GM20000 (cell line): ENCODE measurements around the gene COLQ.

Experiments used
- DNase-seq: peaks from one replicate; pipeline ENCODE4 v3.0.0; 2012; ENCODE audit warnings: low spot score
- TF ChIP-seq, protein P1 (sequence below): IDR thresholded peaks from 2 replicates; pipeline ENCODE4 v1.5.1; 2012; ENCODE audit warnings: mild to moderate bottlenecking, control low read depth; ENCODE audit errors: extremely low read depth, missing control alignments

The COLQ gene

DNA sequence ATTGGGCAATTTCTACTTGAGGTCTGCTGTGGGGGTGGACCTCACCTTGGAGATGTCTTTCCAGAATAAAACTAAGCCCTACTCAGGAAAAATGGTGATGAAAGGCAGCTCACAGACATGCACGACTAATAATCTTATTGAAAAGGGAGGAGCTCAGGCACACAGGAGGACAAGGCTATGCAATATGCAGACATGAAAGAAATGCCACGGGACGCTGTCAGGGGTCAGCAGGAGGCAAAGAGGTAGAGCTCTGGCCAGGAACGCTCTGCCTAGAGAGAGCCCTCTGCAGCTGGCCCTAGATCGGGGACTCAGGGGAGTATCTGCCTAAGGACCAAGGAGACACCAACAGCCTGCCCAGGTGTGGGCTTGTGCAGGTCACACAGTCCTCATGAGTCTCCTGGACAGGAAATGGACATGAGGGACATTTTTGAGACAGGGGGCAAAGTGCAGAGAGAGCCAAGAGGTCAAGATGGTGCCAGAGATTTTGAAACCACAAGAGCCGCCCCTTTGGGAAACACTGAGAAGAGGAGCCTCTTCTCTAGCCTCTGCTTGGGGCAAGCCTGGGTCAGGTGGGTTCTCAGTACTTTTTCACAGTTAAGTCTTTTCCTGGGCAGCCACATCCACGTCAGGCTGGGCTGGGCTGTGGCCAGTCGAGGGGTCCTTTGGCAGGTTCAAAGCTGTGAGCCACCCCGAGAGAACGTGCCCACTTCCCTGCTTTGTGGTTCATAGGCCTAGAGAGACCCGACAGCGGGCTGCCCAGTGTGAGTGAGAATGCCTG is 70.9 kb downstream of the COLQ start:
- TF ChIP-seq, protein P1, sequence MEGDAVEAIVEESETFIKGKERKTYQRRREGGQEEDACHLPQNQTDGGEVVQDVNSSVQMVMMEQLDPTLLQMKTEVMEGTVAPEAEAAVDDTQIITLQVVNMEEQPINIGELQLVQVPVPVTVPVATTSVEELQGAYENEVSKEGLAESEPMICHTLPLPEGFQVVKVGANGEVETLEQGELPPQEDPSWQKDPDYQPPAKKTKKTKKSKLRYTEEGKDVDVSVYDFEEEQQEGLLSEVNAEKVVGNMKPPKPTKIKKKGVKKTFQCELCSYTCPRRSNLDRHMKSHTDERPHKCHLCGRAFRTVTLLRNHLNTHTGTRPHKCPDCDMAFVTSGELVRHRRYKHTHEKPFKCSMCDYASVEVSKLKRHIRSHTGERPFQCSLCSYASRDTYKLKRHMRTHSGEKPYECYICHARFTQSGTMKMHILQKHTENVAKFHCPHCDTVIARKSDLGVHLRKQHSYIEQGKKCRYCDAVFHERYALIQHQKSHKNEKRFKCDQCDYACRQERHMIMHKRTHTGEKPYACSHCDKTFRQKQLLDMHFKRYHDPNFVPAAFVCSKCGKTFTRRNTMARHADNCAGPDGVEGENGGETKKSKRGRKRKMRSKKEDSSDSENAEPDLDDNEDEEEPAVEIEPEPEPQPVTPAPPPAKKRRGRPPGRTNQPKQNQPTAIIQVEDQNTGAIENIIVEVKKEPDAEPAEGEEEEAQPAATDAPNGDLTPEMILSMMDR: no peak
- DNase-seq: no peak

- TF ChIP-seq, protein P1: no peak
- DNase-seq: no peak
Observed at GRCh38 chr3:15449489-15450224, 71.8 kb downstream of the COLQ start.

- TF ChIP-seq, protein P1: no peak
- no peak for DNase-seq
Observed at GRCh38 chr3:15443826-15444524, 77.5 kb downstream of the COLQ start.

- TF ChIP-seq, protein P1: no peak
- no peak for DNase-seq
Observed at GRCh38 chr3:15440891-15441290, 80.6 kb downstream of the COLQ start.

DNA sequence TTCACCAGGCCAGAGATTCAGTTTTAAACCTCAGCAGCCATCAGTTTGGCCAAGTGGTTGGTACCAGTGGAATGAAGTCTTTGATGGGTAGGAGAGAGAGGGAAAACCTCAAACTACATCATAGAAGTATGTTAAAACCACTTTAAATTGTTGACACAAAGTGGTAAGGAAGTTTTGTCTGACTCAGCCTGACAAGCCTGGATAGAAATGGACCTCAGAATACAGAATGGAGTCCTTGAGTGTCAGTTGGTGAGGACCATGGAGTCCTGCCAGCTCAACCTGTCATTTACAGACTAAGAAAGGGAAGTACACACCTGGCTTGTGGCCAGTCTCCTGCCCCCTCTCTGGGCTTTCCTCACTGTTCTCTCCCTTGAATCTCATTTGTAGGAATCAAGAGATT is 82.0 kb downstream of the COLQ start:
- no peak for DNase-seq
- TF ChIP-seq, protein P1: no peak

DNA sequence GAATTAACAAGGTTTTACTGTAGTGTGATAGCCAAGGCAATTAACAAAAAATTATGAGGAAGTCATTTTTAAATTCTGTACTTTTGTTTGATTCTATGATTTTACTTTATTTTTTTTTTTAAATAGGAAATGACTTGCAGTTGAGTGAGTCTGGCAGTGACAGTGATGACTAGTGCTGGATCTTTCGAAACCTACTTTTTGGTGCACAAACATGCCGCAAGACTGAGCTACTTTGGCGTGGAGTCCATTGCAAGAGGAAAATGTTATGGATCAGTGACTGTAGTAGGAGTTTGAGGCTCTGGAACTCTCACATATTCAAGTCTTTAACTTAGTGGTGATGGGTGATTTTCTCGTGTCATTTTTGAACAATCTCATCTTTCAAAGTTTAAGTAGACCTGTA is 82.5 kb downstream of the COLQ start:
- TF ChIP-seq, protein P1: no peak
- no peak for DNase-seq

DNA sequence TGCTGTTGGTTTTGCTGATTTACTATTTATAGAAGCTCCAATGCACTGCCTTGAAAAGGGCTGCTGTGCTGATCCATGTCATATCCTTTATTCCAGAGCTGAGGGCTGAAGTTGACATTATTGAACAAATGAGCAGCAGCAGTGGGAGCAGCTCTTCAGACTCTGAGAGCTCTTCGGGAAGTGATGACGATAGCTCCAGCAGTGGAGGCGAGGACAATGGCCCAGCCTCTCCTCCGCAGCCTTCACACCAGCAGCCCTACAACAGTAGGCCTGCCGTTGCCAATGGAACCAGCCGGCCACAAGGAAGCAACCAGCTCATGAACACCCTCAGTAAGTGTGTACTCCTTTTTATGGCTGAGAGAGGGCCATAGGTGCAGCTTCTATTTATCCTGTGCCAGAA is 85.3 kb downstream of the COLQ start:
- TF ChIP-seq, protein P1: no peak
- DNase-seq: no peak
